Sigmoid colon (tissue), 7 donors: ENCODE results near the gene NUP62. TPM values are rescaled to one million over a fixed set of nuclear protein-coding genes. Genes with fewer than 3 reads are reported as not detected.

Experiments used
- DNase-seq: peaks from one replicate; pipeline ENCODE4 v3.0.0-alpha.2; 2019
- H3K27ac ChIP-seq, 4 donors: fragments of 200-600 bp; sonication (generic); one replicate each; pipeline ENCODE4 v1.5.1; 2016 to 2019; ENCODE audit warnings: mild to moderate bottlenecking in 1 of 4
- H3K27me3 ChIP-seq, 3 donors: fragments of 200-600 bp; sonication (generic); one replicate each; pipeline ENCODE4 v1.5.1; 2019; ENCODE audit warnings: mild to moderate bottlenecking in 1 of 3
- H3K36me3 ChIP-seq, 4 donors: fragments of 200-600 bp; sonication (generic); one replicate each; pipeline ENCODE4 v1.5.1; 2016 to 2019
- H3K4me1 ChIP-seq, 4 donors: fragments of 200-600 bp; sonication (generic); one replicate each; pipeline ENCODE4 v1.5.1; 2017 to 2019
- H3K4me3 ChIP-seq, 4 donors: fragments of 200-600 bp; sonication (generic); one replicate each; pipeline ENCODE4 v1.5.1; 2017 to 2019; ENCODE audit warnings: mild to moderate bottlenecking in 2 of 4, moderate library complexity in 1 of 4
- H3K9me3 ChIP-seq, 4 donors: fragments of 200-600 bp in 3 of 4; sonication (generic) in 3 of 4; one replicate each; pipeline versions ENCODE4 v1.5.1 to v1.6.1; 2013 to 2019
- CTCF ChIP-seq, 4 experiments: fragments of 450-650 bp in 3 of 4; fragments of 200-600 bp in 1 of 4; IDR thresholded peaks; one replicate each; pipeline ENCODE4 v1.5.1; 2016 to 2019; ENCODE audit warnings: antibody characterized with exemption in 4 of 4, mild to moderate bottlenecking in 3 of 4, moderate library complexity in 2 of 4
- EP300 ChIP-seq, 4 donors: sonication (generic); formaldehyde crosslinking; IDR thresholded peaks; one replicate each; pipeline ENCODE4 v1.6.1; 2017; ENCODE audit warnings: antibody characterized with exemption in 4 of 4
- POLR2A ChIP-seq, 2 donors: fragments of 450-650 bp; IDR thresholded peaks; one replicate each; pipeline ENCODE4 v1.6.1; 2016; ENCODE audit warnings: antibody characterized with exemption in 2 of 2, mild to moderate bottlenecking in 2 of 2, moderate library complexity in 2 of 2
- POLR2AphosphoS5 ChIP-seq, 4 donors: sonication (generic); formaldehyde crosslinking; IDR thresholded peaks; one replicate each; pipeline ENCODE4 v1.6.1; 2017; ENCODE audit warnings: antibody characterized with exemption in 4 of 4
- WGBS, 2 donors: extraction: QIAGEN DNeasy Blood & Tissue Kit; methylation state at CpG; one replicate each; pipeline ENCODE4 v1.1.7; 2013; 5-methylcytosine and 5-hydroxymethylcytosine counted together
- intact Hi-C: fragments of 100-400 bp; cut with DNase I; formaldehyde crosslinking; loops from one replicate; pipeline ENCODE4 v1.15.1; 2023
- polyA plus RNA-seq, 3 donors: library from polyadenylated mRNA; stranded (reverse); fragments of 200-250 nt; gene quantifications; one replicate each; pipeline ENCODE4 v1.2.3, GENCODE V29; 2013
- total RNA-seq, 4 donors: library from RNA; depleted of rRNA; stranded (reverse); fragments of >200 nt; gene quantifications; one replicate each; pipeline ENCODE4 v1.1.0, GENCODE V29; 2016
- donor health status: healthy with polysubstance abuse.
- donor health status: Bipolar disorder and iron deficiency.
- donor health status: healthy.

The NUP62 gene
- total and polyA plus RNA-seq, 7 donors = 10.2 to 42.6 (median 25.7) TPM

- 1% methylated on average over 28 of the region's 28 CpGs for WGBS, 2 donors
- H3K27ac ChIP-seq = peak overlapping the region; percentile 92 to 100 (median 96)
- H3K4me3 ChIP-seq = peak overlapping the region; percentile 61 to 100 (median 91)
- DNase-seq = peak; percentile 85
- intact Hi-C loops = loop anchor here (1.0 to 5.0 kb wide), 6 partner anchors 59 to 424 kb away; partner anchors contain the start of genes ALDH16A1, AP2A1, FUZ and PIH1D1
- peaks cover 0 to 34% (median 29%) of the 10 kb centered on the region in 4 donors for H3K4me1 ChIP-seq
- H3K9me3 ChIP-seq = no peaks in the 10 kb centered on the region
- H3K36me3 ChIP-seq = peaks cover 14 to 43% (median 19%) of the 10 kb centered on the region in 4 donors
- H3K27me3 ChIP-seq = no peaks in the 10 kb centered on the region
- no peak for TF ChIP-seq POLR2AphosphoS5 (IDR thresholded peaks at IDR 0.05)
- TF ChIP-seq CTCF (IDR thresholded peaks at IDR 0.05) = no peak
- no peak for TF ChIP-seq EP300 (IDR thresholded peaks at IDR 0.05)
- no peak for TF ChIP-seq POLR2A (IDR thresholded peaks at IDR 0.05)
Observed at GRCh38 chr19:49875857-49876421, 53.4 kb downstream of the NUP62 start.

GRCh38 chr19:49875177-49875576 is 54.1 kb downstream of the NUP62 start:
- H3K4me1 ChIP-seq = peaks cover 0 to 42% (median 35%) of the 10 kb centered on the region in 4 donors
- intact Hi-C loops = loop anchor here (5.0 kb wide), 2 partner anchors 378 to 423 kb away; partner anchors contain the start of genes ALDH16A1, PIH1D1 and RPS11

GRCh38 chr19:49874503-49875157 is 54.7 kb downstream of the NUP62 start:
- no peaks in the 10 kb centered on the region for H3K9me3 ChIP-seq
- DNase-seq = no peak
- 91 to 93% methylated on average over 11 of the region's 11 CpGs for WGBS, 2 donors
- peaks cover 4 to 35% (median 8%) of the 10 kb centered on the region in 4 donors for H3K36me3 ChIP-seq
- H3K4me1 ChIP-seq = peaks cover 0 to 47% (median 39%) of the 10 kb centered on the region in 4 donors
- intact Hi-C loops = loop anchor here (5.0 kb wide), 2 partner anchors 377 to 422 kb away; partner anchors contain the start of genes ALDH16A1, PIH1D1 and RPS11
- H3K27ac ChIP-seq = peak overlapping the region in 1 of 4 donors; percentile 100
- no peaks in the 10 kb centered on the region for H3K27me3 ChIP-seq
- H3K4me3 ChIP-seq = no peak overlapping the region
- TF ChIP-seq EP300 (IDR thresholded peaks at IDR 0.05) = no peak
- no peak for TF ChIP-seq POLR2A (IDR thresholded peaks at IDR 0.05)
- TF ChIP-seq POLR2AphosphoS5 (IDR thresholded peaks at IDR 0.05) = no peak
- TF ChIP-seq CTCF (IDR thresholded peaks at IDR 0.05) = no peak

More at GRCh38 chr19:49875177-49875576, 54.1 kb downstream of the NUP62 start:
- Histone ChIP-seq H3K36me3 (peaks cover 7 to 40% (median 11%) of the 10 kb centered on the region in 4 donors), H3K9me3 (no peaks in the 10 kb centered on the region), H3K27me3 (no peaks in the 10 kb centered on the region), H3K27ac (peak overlapping the region; percentile 92 to 100 (median 96)), H3K4me3 (peak overlapping the region in 2 of 4 donors; percentile 85 to 100)
- WGBS, 2 donors = 80 to 91% methylated on average over 4 of the region's 4 CpGs
- no peak for DNase-seq
- TF ChIP-seq POLR2AphosphoS5 (IDR thresholded peaks at IDR 0.05) (no peak), CTCF (IDR thresholded peaks at IDR 0.05) (no peak), EP300 (IDR thresholded peaks at IDR 0.05) (no peak), POLR2A (IDR thresholded peaks at IDR 0.05) (no peak)

GRCh38 chr19:49873834-49874233 is 55.5 kb downstream of the NUP62 start:
- Histone ChIP-seq H3K4me1 (peaks cover 0 to 43% (median 40%) of the 10 kb centered on the region in 4 donors), H3K27ac (no peak overlapping the region), H3K4me3 (no peak overlapping the region), H3K27me3 (no peaks in the 10 kb centered on the region), H3K9me3 (no peaks in the 10 kb centered on the region), H3K36me3 (peaks cover 0 to 27% (median 5%) of the 10 kb centered on the region in 4 donors)
- WGBS, 2 donors = 92 to 94% methylated on average over 10 of the region's 10 CpGs
- DNase-seq = no peak
- intact Hi-C loops = no loop called here
- no peak for TF ChIP-seq POLR2A (IDR thresholded peaks at IDR 0.05)
- TF ChIP-seq CTCF (IDR thresholded peaks at IDR 0.05) = no peak
- TF ChIP-seq EP300 (IDR thresholded peaks at IDR 0.05) = no peak
- no peak for TF ChIP-seq POLR2AphosphoS5 (IDR thresholded peaks at IDR 0.05)
